NK-92 treated with Interleukin-12 subunit alpha and Interleukin-12 subunit beta, amount 100 ng/mL, for 24 hours (cell line): ENCODE measurements around the gene MYO1E.
"Not testable (repeated sequence)": the region's sequence is repeated elsewhere in the genome, so short reads cannot be mapped to it uniquely, and the experiment has no call there.

Experiments used
- DNase-seq: peaks from one replicate; lab custom pipeline; 2025; lab: John Stamatoyannopoulos, UW

MYO1E gene

DNA sequence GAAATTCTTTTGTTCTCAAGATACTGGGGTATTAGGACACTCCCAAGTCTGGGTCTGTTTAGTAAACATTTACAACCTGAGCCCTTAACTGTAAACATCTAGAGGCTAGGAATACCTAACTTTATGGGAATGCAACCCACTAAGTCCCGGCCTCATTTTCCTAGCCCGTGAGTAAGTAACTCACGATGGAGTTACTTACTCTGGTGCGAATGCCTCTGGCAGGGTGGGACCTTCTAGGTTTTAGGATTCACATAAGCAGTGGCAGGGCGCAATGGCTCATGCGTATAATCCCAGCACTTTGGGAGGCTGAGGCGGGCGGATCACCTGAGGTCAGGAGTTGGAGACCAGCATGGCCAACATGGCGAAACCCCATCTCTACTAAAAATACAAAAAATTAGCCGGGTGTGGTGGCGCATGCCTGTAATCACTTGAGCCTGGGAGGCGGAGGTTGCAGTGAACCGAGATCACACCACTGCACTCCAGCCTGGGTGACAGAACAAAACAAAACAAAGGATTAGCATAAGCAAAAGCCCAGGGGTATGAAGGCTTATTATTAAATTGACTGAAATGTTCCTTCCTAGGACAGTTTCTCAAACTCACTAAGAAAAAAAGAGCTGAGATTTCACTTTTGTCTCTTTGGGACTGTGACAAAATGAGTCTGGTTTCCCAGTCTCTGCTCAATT lies 14.7 kb upstream of the MYO1E start:
- DNase-seq: not testable (repeated sequence)

DNA sequence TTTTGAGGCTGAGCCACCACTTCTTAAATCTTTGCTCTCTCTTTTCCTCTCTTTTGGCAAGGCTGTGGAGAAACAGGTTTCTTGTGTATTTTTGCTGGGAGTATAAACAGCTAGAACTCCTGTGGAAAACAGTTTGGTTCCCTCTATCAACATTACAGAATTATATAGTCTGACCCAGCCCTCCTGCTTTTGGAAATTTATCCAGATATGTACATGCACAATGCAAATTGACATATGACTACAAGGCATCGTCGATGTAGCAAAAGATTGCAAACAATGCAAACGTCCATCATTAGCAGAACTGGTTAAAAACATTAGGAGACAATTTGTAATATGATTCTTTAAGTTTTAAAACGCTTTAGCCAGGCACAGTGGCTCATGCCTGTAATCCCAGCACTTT lies 12.5 kb upstream of the MYO1E start:
- no peak for DNase-seq

DNA sequence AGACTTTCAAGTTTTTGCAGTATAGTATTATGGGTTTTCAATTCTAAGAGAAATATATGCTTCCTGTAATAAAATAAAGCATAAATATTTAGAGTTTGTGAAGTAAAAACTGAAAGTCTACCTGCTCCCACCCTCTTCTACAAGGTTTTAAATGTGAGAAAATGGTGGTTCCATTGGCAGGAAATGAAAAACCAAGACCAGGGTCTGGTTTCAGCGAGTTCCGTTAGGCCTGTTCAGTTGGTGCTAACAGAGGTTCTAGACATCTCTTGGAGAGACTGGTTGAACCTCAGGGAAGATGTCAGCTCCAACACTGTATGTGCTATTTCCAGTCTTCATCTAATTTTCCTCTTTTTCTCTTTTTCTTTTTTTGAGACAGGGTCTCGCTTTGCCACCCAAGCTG lies 11.8 kb upstream of the MYO1E start:
- peak; percentile 35 for DNase-seq

DNA sequence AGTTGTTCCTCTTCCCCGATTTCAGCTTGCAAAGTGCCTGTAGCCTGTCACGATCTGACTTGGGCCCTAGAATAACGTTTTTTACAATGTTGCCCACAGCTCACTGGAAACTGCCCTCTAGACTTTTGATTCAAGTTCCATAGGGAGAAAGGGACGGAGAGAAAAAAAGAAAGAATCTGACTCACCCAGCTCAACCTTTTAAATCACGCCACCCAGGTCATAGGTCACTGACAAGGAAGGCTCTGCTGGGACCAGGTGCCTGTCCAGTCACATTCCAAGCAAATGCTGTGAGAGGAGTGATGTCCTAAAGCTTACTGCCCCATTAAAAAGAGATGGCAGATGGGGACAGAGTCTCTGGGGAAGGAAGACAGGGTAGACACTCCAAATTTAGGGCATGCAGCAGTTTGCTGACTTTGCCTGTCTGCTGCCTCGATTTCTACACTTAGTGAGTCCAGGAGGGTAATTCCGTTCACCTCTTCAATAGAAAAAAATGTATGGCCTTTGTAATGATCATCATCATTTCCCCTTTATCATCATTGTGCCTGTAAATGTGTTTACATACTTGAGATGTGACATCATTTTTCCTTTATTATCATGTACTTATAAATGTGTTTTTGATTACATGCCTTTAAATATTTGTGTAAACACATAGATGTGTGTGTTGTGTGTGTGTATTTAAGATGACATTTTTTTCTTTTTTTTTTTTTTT lies 8.4 kb upstream of the MYO1E start:
- no peak for DNase-seq

DNA sequence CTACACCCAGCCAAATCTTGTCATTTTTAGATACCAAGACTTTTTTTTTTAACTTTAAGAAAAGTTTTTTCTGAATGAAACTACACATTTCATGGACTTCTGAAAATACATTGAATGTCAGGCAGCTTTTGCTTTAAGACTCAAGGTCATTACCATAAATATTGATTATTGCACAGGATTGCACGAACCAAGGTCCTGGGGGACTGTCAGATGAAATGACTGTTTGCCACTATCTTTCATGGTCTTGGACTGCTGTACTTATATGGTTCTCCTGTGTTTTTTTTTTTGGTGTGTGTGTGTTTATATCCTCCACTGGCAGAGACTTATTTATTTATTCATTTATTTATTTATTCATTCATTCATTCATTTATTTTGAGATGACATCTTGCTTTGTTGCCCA lies 6.9 kb upstream of the MYO1E start:
- no peak for DNase-seq

DNA sequence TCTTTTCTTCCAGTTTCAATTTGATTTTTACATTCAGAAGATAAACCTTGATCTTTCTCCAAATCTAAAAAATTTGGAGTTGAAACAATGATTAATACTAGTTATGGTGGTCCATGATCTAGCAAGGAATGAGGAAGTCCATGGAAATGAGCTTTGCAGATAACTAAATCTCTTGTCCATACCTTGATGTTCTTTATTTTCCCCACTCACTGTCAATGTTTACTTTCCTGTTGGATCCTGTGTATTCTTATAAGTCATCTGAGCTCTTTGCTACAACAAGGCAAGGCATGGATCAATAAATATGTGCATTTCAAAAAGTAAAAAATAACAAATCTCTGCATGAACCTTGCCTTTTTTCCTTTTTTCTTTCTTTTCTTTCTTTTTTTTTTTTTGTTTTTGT lies 6.2 kb upstream of the MYO1E start:
- no peak for DNase-seq

DNA sequence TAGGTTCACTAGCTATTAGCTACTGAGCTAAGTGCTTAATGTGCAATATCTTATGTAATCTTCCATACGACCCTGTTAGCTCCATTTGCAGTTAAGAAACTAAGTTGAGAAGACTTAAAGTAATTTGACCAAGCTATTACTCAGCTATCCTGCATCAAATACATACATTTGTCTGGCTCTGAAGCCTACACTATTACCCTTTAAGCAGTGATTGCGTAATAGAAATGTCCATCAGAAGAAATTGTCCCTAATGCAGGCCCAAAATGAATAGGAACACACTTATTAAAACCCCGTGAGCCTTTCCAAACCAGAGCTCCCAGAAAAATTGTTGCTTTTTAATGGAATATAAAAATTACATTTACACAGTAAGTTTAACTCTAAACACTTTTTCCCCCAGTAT lies 5.3 kb upstream of the MYO1E start:
- DNase-seq: no peak

DNA sequence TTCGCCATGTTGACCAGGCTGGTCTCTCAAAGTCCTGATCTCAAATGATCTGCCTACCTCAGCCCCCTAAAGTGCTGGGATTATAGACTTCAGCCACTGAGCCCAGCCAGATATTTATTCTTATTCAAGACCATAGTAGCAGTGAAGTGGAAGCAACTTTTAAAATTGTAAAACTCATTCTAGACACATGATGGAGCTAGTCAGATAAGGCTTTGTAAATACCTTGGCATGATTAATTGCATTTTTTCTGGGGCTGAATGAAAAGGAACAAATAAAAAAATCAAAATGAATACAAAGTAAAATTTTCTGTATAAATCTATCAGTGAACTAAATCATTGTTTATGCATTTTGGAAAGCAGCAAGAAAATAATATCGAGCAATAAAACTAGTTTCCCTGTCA lies 4.1 kb upstream of the MYO1E start:
- no peak for DNase-seq

DNA sequence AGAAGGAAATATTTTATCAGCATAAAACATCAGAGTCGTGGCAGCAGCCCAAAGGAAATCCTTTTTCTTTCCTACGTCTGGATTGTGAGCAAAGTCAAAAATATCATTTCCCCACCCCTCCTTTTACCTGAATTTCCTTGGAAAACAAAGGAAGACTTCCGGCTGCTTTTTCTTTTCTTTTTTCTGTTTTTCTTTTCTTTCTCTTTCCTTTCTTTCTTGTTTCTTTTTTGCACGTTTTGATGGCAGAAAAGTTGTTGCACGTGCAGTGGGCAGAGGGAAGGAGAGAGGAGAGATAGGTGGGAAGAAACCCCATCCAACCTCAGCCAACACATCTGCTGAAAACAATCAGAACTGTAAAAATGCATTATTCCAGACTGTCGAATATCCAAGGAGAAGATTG lies 544 bp upstream of the MYO1E start:
- DNase-seq: no peak

DNA sequence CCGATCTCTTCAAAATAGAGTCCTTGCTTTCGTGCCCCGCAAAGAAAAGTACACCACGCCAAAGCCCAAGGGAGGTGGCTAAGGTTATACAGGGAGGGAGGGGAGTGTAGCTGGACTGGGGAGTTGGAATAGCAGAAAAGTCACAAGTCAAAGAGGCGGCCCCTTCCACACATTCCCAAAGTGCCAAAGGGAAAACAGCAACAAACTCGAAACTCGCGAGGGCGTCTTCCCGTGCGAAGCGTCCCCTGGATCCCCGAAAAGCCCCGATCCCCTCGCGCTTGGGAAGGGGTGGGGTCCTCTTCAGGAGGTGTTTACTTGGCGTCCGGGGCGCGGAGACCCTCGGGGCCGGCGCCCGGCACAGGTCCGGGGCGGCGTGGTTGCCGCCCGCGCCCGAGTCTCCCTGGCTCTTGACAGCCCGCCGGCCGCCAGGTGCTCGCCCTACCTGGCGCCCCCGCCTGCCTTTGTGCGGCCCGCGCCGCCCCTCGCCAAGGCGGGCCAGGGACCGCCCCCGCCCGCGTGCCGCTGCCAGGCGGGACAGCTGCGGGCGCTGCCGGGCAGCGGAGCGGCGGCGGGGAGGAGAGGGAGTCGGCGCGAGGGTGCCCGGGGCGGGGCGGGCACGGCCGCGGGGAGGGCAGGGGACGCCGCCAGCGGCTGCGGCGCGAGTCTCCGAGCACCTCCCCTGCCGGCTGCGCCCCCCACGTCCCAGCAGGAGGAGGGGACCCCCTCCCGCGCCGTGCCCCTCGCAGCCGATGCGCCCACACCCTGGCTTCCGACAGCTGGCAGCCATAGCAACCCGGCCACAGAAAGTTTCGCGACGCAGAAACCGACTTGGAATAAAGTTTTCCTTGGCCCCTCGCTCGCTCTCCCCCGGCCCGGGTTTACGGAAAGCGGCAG lies 966 bp downstream of the MYO1E start:
- no peak for DNase-seq

DNA sequence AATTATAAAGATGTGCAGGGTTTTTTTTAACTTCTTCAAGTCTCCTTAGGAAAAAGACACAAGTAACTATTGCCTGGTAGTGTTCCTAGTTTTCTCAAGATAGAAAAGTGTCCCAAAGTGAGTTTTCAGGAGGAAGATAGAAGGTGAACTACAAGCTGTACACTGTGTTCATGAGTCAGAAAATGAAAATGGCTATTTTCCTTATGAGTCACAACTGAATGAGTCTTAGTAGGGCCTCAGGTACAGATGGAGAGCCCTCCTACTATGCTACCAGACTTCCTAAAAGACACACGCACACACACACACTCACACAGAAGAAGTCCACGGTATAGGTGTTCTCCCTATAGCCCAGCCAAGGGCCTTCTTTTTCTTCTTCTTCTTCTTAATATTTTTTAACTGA lies 3.1 kb downstream of the MYO1E start:
- no peak for DNase-seq

DNA sequence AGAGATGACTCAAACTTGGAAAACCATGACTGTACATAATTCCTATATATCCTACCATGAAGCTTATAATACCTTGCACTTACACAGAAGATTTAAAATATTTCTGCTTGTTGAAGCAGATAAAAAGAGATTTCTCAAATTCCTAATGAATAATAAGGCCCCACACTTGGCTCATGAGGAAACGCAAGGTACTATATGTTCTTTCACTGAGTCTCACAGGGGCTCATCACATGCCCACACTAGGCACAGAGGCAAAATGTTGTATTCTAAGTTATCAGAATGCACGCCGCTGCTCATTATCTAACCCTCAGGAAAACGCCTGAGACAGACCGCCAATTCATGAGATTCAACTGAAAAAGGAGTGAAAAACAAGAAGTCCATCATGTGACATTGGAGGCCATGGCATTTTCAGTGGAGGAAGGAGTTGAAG lies 5.6 kb downstream of the MYO1E start:
- no peak for DNase-seq

DNA sequence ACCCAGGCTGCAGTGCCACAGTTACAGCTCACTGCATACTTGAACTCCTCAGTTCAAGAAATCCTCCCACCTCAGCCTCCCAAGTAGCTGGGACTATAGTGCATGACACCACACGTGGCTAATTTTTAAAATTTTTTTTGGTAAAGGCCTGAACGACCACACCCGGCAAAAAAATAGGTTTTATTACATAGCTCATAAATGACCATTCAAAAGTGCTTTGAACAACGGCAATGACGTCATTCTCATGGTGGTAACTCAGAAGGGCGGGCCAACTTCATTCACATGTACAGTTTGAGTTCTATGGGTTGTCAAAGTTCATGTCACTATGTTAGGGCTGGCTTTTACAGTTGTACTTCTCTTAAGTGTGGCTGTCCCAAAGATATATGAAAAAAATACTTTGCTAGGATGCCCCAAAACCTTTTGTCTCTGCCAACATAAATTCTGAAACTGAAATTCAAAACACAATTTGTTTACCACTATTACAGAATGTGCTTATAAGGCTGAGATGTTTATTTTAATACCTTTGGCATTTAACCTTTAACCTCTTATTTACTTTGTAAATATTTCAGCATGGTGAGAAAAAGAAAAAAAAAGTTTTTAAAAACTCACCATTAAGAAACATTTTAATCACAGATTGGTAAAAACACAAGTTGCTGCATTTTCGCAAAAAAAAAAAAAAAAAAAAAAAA lies 6.2 kb downstream of the MYO1E start:
- no peak for DNase-seq

DNA sequence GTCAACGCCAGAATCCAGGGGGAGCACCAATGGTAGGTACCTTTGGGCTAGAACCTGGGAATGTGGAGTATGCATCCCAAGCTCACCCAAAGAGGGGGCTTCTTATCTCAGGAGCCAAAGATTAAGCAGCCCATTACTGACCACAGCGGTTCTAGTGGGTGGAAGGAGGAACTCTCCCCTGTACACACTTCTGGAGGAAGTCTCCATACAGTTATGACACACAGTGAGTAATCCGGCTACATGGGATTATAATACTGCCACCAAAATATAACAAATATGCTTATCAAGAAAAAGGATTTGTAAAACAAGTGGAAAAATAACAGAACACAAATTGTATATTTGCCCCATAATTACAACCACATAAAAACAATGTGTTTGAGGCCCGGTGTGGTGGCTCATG lies 8.4 kb downstream of the MYO1E start:
- no peak for DNase-seq

DNA sequence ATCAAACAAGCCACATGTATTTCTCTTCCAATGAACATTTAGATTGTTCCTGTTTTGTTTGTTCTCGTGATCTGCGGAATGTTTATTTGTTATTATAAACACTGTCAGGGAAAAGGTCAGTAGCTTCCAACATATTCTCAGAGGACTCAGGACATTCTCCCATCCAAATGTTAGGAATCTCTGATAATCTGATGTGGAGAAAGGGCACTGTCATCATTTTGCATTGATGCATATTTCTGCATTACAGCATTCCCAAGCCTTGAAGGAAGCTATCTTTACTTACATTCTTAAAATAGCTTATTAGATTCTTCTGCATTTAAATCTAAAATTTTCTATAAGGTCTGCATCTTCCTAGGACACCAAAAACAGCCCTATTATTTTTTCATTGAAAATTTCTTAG lies 10.3 kb downstream of the MYO1E start:
- DNase-seq: no peak

DNA sequence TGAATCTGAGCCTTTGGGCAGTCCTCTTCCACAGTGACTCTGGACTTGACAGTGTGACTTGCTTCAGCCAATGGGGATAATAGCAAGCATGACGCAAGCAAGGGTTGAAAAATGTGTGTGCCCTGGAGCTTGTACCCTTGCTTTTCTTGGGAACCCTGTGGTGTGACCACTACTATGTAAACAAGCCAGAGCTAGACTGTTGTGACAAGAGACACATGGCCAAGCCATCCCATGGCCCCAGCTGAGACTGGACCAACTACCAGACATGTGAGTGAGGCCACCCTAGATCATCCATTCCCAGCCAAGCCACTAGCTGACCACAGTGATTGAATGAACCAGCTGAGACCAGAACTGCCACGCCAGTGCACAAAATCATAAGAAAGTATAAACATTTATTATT lies 11.8 kb downstream of the MYO1E start:
- no peak for DNase-seq

DNA sequence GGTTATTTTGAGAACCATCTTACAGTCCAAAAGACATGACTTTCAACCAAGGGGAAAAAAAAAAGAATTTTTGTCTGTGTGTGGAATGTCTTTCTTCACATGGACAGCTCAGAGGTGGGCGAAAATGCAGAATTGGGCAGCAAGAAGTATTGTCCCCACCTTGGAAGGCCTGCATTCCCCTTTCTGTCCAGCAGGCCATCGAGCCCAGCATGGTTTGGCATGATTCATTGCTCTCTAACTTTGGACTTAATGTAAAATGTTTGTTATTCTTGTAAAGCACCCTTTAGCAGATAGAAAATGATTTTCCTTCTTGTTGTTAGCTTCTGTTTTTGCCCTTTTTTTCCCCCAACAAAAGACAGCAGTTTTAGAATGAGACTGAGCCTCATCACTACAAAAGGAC lies 12.4 kb downstream of the MYO1E start:
- DNase-seq: no peak

DNA sequence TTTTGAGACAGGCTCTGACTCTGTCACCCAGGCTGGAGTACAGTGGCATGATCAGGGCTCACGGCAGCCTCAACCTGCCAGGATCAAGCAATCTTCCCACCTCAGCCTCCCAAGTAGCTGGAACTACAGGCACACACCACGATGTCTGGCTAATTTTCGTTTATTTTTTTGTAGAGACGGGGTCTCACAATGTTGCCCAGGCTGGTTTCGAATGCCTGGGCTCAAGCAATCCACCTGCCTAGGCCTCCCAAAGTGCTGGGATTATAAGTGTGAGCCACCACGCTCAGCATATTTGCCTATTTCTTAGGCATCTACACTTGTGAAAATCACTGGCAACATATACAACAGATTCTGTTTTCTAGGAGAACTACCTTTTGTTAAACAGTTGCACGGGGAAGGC lies 16.9 kb downstream of the MYO1E start:
- DNase-seq: no peak

DNA sequence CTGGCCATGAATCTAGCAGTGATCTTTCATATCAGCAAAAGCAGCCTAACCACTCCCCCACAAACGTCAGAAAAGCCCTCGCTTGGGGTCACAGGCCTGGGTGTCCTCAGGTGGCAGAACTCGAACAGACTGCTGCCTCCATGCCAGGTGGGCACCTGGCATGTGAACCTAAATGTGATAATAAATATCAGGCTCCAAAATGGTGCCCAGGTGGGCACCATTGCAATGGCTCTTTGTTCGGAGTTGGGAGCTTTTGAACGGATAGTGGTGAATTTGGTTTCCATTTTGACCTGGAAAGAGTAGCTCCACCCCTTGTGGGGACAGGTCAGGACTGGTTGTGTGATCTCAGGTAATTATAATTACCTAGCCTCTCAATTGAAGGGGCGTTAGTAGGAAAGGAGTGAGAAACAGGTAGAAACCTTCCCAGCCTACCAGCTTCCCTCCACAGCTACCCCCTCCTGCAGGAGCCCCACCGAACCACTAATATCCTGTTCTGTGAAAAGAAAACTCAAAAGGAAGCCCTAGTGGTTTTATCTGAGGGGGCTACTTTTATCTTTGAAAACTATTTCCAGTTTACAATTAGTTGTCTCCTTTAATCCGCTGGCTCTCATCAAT lies 18.1 kb downstream of the MYO1E start:
- no peak for DNase-seq

DNA sequence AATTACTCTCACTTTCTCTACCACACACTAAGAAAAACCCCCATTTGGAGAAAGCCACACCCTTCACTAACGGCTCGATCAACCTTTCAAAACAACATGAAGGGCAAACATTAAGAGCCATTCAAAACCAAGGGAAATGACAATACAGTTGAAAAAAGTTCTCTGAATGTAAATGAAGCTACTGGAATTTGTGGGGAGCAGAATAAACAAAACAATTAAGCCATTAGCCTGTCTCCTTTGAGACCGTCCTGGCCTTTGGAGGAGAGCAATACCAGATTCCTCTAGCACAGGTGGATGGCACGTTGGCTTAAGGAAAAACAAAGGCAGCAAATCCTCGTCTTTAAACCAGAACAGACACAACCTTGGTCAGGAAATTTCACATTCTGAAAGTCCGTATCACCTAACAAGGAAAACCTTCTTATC lies 18.7 kb downstream of the MYO1E start:
- DNase-seq: no peak

DNA sequence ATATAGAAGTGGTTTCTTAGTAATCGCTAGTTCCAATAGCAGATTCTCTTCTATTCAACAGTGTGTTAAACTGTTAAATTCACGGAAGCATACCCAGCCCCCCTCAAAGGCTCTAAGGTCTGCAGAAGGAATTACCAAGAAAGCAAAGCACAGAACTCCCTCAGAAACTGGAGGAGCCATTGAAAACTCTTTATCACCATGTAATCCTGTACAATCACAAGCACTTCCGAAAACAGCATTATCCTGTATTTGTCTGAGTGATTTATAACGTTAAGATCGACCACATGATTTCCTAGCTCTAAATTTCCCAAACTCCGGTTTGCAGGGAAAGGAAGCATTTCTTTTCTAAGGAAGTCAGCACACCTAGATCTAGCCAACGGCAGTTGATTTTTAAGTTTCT lies 20.0 kb downstream of the MYO1E start:
- no peak for DNase-seq

DNA sequence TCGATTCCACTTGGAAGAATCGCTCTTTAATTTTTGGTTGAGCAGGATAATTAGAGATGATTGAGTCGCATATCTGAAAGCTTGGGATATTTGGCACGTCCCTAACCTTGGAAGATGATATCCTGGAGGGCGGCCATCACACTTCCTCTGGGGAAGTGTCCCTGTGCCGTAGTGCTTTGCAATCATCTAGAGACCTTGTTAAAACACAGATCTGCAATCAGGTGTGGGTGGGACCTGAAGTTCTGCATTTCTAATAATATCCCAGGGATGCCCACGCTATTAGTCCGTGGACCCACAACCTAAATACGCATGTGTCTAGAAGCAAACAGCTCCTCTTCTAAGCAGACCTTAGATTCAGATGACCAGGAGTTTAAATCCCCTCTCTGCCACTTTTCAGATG lies 20.5 kb downstream of the MYO1E start:
- no peak for DNase-seq
